GM12878 (cell line): ENCODE measurements around the gene MPC2. TPM values are rescaled to one million over a fixed set of nuclear protein-coding genes. Genes with fewer than 3 reads are reported as not detected.

Experiments
- ATAC-seq: fragments of 200-7000 bp; cut with Tn5 transposase; 3 replicates; pipeline ENCODE4 v1.9.1; 2020; ENCODE audit warnings: mild to moderate bottlenecking, moderate library complexity
- BruUV-seq: library from RNA; stranded (reverse); fragments of 400-500 nt; replicated peaks from 2 replicates; lab custom pipeline; 2021; lab: Mats Ljungman, UMichigan
- CTCF ChIA-PET: fragments of 300-600 bp; sonication (Branson Sonifier 250); formaldehyde crosslinking; extraction: SDS; loops from one replicate; lab custom pipeline; 2021; ENCODE audit warnings: inconsistent platforms; lab: Yijun Ruan, JAX
- POLR2A ChIA-PET: fragments of 350-600 bp; formaldehyde crosslinking; extraction: SDS; loops from one replicate; lab custom pipeline; 2021; ENCODE audit warnings: inconsistent platforms; lab: Charles Lee
- RAD21 ChIA-PET: fragments of 300-600 bp; sonication (Branson Sonifier 250); formaldehyde crosslinking; loops from one replicate; lab custom pipeline; 2023; ENCODE audit warnings: antibody characterized with exemption; ENCODE audit not compliant: unreplicated experiment; lab: Charles Lee
- SMC1A ChIA-PET: fragments of 300-600 bp; sonication (Branson Sonifier 250); formaldehyde crosslinking; loops from one replicate; lab custom pipeline; 2023; ENCODE audit not compliant: unreplicated experiment, uncharacterized antibody; lab: Charles Lee
- DNase-seq: peaks from one replicate; pipeline ENCODE4 v3.0.0-alpha.2; 2011; ENCODE audit warnings: low read depth, low spot score
- FAIRE-seq: peaks from 3 replicates; lab custom pipeline; 2011; peaks lifted over from hg19 to GRCh38; lab: Jason Lieb, UNC
- H2AFZ ChIP-seq: 2 replicates; pipeline ENCODE4 v1.6.0; 2011; ENCODE audit warnings: low read depth, low read length, control low read depth; ENCODE audit not compliant: control insufficient read depth
- H3K27ac ChIP-seq: 2 replicates; pipeline ENCODE4 v1.5.1; 2011; ENCODE audit warnings: control low read depth; ENCODE audit not compliant: control insufficient read depth, insufficient read depth
- H3K27me3 ChIP-seq, 2 experiments: replicated peaks in 1 of 2; 2 replicates each; pipeline versions ENCODE4 v1.6.0 to v1.6.1; 2011; ENCODE audit warnings: low read length in 1 of 2; ENCODE audit not compliant: control insufficient read depth in 2 of 2, insufficient read depth in 2 of 2
- H3K36me3 ChIP-seq, 2 experiments: 2 replicates each; pipeline ENCODE4 v1.5.1; 2011; ENCODE audit warnings: low read length in 1 of 2; ENCODE audit not compliant: control insufficient read depth in 2 of 2, insufficient read depth in 2 of 2
- H3K4me1 ChIP-seq: 2 replicates; pipeline ENCODE4 v1.6.1; 2011; ENCODE audit warnings: mild to moderate bottlenecking, low read length, moderate library complexity, mixed read lengths; ENCODE audit not compliant: control insufficient read depth, insufficient read depth
- H3K4me2 ChIP-seq: 2 replicates; pipeline ENCODE4 v1.6.0; 2011; ENCODE audit warnings: control low read depth; ENCODE audit not compliant: control insufficient read depth, insufficient read depth
- H3K4me3 ChIP-seq: fragments of 200-600 bp; sonication (generic); 2 replicates; pipeline ENCODE4 v1.5.1; 2016
- H3K79me2 ChIP-seq: 2 replicates; pipeline ENCODE4 v1.6.0; 2011; ENCODE audit warnings: low read length; ENCODE audit not compliant: control insufficient read depth, insufficient read depth
- H3K9ac ChIP-seq: 2 replicates; pipeline ENCODE4 v1.8.0; 2011; ENCODE audit warnings: low read length, control low read depth, mixed read lengths; ENCODE audit not compliant: control insufficient read depth, insufficient read depth
- H3K9me3 ChIP-seq: replicated peaks from 3 replicates; pipeline ENCODE4 v1.5.1; 2011; ENCODE audit warnings: mild to moderate bottlenecking, low read length; ENCODE audit not compliant: control insufficient read depth, insufficient read depth
- H4K20me1 ChIP-seq: 2 replicates; pipeline ENCODE4 v1.6.0; 2011; ENCODE audit not compliant: control insufficient read depth, insufficient read depth
- BCL11A ChIP-seq: IDR thresholded peaks from 2 replicates; pipeline ENCODE4 v1.6.1; 2011; ENCODE audit warnings: low read depth, low read length
- CBFB ChIP-seq: IDR thresholded peaks from 2 replicates; pipeline ENCODE4 v1.6.1; 2016; ENCODE audit warnings: antibody characterized with exemption, low read depth
- CEBPB ChIP-seq, 2 experiments: fragments of 150-350 bp in 1 of 2; IDR thresholded peaks; 2 replicates each; pipeline ENCODE4 v1.6.1; 2012 to 2014; ENCODE audit warnings: low read depth in 2 of 2, low read length in 2 of 2, borderline replicate concordance in 1 of 2, inconsistent platforms in 1 of 2
- CREM ChIP-seq: IDR thresholded peaks from 2 replicates; pipeline ENCODE4 v1.6.1; 2014; ENCODE audit warnings: antibody characterized with exemption, low read depth
- EED ChIP-seq: sonication (generic); IDR thresholded peaks from 2 replicates; pipeline ENCODE4 v1.6.1; 2016; ENCODE audit warnings: antibody characterized with exemption, low read depth
- EZH2 ChIP-seq: IDR thresholded peaks from 2 replicates; pipeline ENCODE4 v1.6.1; 2012; ENCODE audit warnings: low read depth, mild to moderate bottlenecking, control low read depth, inconsistent platforms, low read length, borderline replicate concordance; ENCODE audit not compliant: control insufficient read depth
- MXI1 ChIP-seq: fragments of 150-350 bp; IDR thresholded peaks from 2 replicates; pipeline ENCODE4 v1.6.1; 2011; ENCODE audit warnings: low read depth, mild to moderate bottlenecking, inconsistent platforms, low read length, improper control_type of control experiment
- POLR2AphosphoS5 ChIP-seq: IDR thresholded peaks from 2 replicates; pipeline ENCODE4 v1.6.1; 2011; ENCODE audit warnings: mild to moderate bottlenecking, low read length, inconsistent platforms
- RCOR1 ChIP-seq: conservative IDR thresholded peaks from 2 replicates; pipeline ENCODE4 v1.6.1; 2012; ENCODE audit warnings: low read depth, low read length, improper control_type of control experiment
- SMARCA5 ChIP-seq: fragments of 450-650 bp; IDR thresholded peaks from 2 replicates; pipeline ENCODE4 v1.6.1; 2017; ENCODE audit warnings: mild to moderate bottlenecking
- SREBF2 ChIP-seq: IDR thresholded peaks from 2 replicates; pipeline ENCODE4 v1.6.1; 2012; ENCODE audit warnings: mild to moderate bottlenecking, low read length
- SUZ12 ChIP-seq: fragments of 200-600 bp; sonication (generic); IDR thresholded peaks from one replicate; pipeline ENCODE4 v1.6.1; 2018; ENCODE audit warnings: antibody characterized with exemption, mild to moderate bottlenecking; ENCODE audit not compliant: unreplicated experiment
- ZNF207 ChIP-seq: fragments of 450-650 bp; IDR thresholded peaks from 2 replicates; pipeline ENCODE4 v1.6.1; 2014; ENCODE audit warnings: antibody characterized with exemption, mild to moderate bottlenecking, borderline replicate concordance
- ZSCAN29 ChIP-seq: fragments of 450-650 bp; IDR thresholded peaks from 2 replicates; pipeline ENCODE4 v1.6.1; 2017; ENCODE audit warnings: mild to moderate bottlenecking, moderate library complexity
- WGBS: methylation state at CpG from one replicate; pipeline ENCODE4 v1.1.6; 2016; ENCODE audit warnings: low lambda C conversion rate; ENCODE audit not compliant: insufficient replicate concordance, insufficient coverage; ENCODE audit errors: missing lambda C conversion rate; 5-methylcytosine and 5-hydroxymethylcytosine counted together
- in situ Hi-C: fragments of 300-500 bp; cut with MboI; formaldehyde crosslinking; loops from 9 replicates; pipeline ENCODE4 v1.14.3; 2018; ENCODE audit warnings: mixed read lengths
- intact Hi-C: fragments of 100-400 bp; cut with micrococcal nuclease; formaldehyde crosslinking; loops from one replicate; pipeline ENCODE4 v1.14.2; 2022; ENCODE audit not compliant: unreplicated experiment
- polyA plus RNA-seq, 11 experiments: library from polyadenylated mRNA; depleted of rRNA in 4 of 11; unstranded in 6 of 11; stranded (reverse) in 5 of 11; fragments of >200 nt; fragmentation: Nextera tagmentation in 4 of 11; fragmentation: Illumina TruSeq in 1 of 11; extraction: Ambion mirVana in 4 of 11; extraction: Trizol in 1 of 11; gene quantifications; 1 replicate in 1 of 11; 2 replicates in 10 of 11; pipeline versions ENCODE4 v1.2.1 to v1.2.3, GENCODE V29; 2011 to 2016; ENCODE audit warnings: inconsistent platforms in 2 of 11, missing spikeins in 2 of 11, low read depth in 1 of 11
- total RNA-seq, 4 experiments: library from RNA; depleted of rRNA in 3 of 4; stranded (reverse); fragments of >200 nt in 3 of 4; fragmentation: Illumina TruSeq in 1 of 4; extraction: Trizol in 1 of 4; gene quantifications; 2 replicates each; pipeline versions ENCODE4 v1.2.1 to v1.2.3, GENCODE V29; 2013 to 2021
- TF ChIP-seq, protein P1 (sequence below): fragments of 450-650 bp; formaldehyde crosslinking; IDR thresholded peaks from 2 replicates; pipeline ENCODE4 v1.5.0; 2022; ENCODE audit warnings: mild to moderate bottlenecking, missing genetic modification characterization
- TF ChIP-seq, protein P2 (sequence below): fragments of 450-650 bp; IDR thresholded peaks from 2 replicates; pipeline ENCODE4 v1.6.1; 2017; ENCODE audit warnings: borderline replicate concordance
- TF ChIP-seq, protein P3 (sequence below): fragments of 450-650 bp; formaldehyde crosslinking; IDR thresholded peaks from 2 replicates; pipeline ENCODE4 v1.4.0; 2022; ENCODE audit warnings: mild to moderate bottlenecking, moderate library complexity

Gene MPC2
- total and polyA plus RNA-seq, 10 of the 15 experiments (the other 5 are each of a cell fraction or from before 2014, with no cell fraction given), result 22.5 to 164 (median 63.3) TPM

DNA sequence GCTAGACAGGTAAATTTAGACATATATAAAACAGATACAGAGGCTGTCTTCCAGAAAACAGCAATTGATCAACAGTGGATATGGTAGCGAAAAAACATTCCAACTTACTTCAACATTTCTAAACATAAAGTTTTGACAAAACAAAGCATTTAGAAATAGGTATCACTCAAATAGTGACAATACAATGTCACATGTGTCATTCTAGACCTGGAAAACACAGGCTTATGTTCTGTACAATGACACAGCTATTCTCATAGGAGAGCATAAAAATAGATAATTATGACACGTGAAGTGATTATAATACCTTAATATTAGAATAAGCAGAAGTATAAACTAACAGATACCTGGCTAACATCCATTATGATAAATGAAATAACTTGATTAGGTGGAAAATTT is 8.4 kb downstream of the MPC2 start:
- Histone ChIP-seq H3K4me1 (peaks cover 5% of the 10 kb centered on the region; the same call in 1 of the 2 replicates), H3K9me3 (no peaks in the 10 kb centered on the region)
- FAIRE-seq, result no peak

More for the DNA sequence above, 8.4 kb downstream of the MPC2 start:
- 95% methylated on average over 2 of the region's 2 CpGs for WGBS
- no peak overlapping the region for H3K4me3 ChIP-seq
- H3K36me3 ChIP-seq, result no peaks in the 10 kb centered on the region; a peak in 1 of 4 replicates
- no peak overlapping the region for H3K9ac ChIP-seq
- in situ Hi-C loops (no loop called here), intact Hi-C loops (no loop called here)
- ChIA-PET CTCF (interaction anchor here (1.3 to 1.6 kb wide), 2 partner anchors 30 to 154 kb away, joined by 4 to 5 read pairs; no protein-coding TSS in a partner anchor), SMC1A (interaction anchor here (1.0 to 1.8 kb wide), 6 partner anchors 10 to 73 kb away, joined by 3 to 9 read pairs (median 3); partner anchors contain the start of gene ADCY10), POLR2A (interaction anchor here (1.3 to 2.2 kb wide), 3 partner anchors 8 to 213 kb away, joined by 3 to 20 read pairs (median 3); partner anchors contain the start of genes DCAF6 and MPC2), RAD21 (interaction anchor here (0.7 to 1.6 kb wide), 4 partner anchors 8 to 252 kb away, joined by 3 to 12 read pairs (median 6); partner anchors contain the start of genes DCAF6 and MPC2)
- no peak for TF ChIP-seq EED
- no peak for TF ChIP-seq CEBPB (IDR thresholded peaks at IDR 0.05; ENCODE audit: borderline replicate concordance in 1 of 2, low read depth in 2 of 2, low read length in 2 of 2)
- no peak for TF ChIP-seq CBFB
- TF ChIP-seq ZNF207, result no peak
- TF ChIP-seq, protein P1, sequence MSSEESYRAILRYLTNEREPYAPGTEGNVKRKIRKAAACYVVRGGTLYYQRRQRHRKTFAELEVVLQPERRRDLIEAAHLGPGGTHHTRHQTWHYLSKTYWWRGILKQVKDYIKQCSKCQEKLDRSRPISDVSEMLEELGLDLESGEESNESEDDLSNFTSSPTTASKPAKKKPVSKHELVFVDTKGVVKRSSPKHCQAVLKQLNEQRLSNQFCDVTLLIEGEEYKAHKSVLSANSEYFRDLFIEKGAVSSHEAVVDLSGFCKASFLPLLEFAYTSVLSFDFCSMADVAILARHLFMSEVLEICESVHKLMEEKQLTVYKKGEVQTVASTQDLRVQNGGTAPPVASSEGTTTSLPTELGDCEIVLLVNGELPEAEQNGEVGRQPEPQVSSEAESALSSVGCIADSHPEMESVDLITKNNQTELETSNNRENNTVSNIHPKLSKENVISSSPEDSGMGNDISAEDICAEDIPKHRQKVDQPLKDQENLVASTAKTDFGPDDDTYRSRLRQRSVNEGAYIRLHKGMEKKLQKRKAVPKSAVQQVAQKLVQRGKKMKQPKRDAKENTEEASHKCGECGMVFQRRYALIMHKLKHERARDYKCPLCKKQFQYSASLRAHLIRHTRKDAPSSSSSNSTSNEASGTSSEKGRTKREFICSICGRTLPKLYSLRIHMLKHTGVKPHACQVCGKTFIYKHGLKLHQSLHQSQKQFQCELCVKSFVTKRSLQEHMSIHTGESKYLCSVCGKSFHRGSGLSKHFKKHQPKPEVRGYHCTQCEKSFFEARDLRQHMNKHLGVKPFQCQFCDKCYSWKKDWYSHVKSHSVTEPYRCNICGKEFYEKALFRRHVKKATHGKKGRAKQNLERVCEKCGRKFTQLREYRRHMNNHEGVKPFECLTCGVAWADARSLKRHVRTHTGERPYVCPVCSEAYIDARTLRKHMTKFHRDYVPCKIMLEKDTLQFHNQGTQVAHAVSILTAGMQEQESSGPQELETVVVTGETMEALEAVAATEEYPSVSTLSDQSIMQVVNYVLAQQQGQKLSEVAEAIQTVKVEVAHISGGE (CRISPR knock-in tag), result no peak
- TF ChIP-seq SREBF2, result no peak
- TF ChIP-seq BCL11A, result no peak
- TF ChIP-seq EZH2, result no peak
- TF ChIP-seq, protein P2, sequence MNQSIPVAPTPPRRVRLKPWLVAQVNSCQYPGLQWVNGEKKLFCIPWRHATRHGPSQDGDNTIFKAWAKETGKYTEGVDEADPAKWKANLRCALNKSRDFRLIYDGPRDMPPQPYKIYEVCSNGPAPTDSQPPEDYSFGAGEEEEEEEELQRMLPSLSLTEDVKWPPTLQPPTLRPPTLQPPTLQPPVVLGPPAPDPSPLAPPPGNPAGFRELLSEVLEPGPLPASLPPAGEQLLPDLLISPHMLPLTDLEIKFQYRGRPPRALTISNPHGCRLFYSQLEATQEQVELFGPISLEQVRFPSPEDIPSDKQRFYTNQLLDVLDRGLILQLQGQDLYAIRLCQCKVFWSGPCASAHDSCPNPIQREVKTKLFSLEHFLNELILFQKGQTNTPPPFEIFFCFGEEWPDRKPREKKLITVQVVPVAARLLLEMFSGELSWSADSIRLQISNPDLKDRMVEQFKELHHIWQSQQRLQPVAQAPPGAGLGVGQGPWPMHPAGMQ, result no peak
- no peak for TF ChIP-seq ZSCAN29
- no peak for TF ChIP-seq CREM
- no peak for TF ChIP-seq POLR2AphosphoS5
- no peak for TF ChIP-seq RCOR1
- TF ChIP-seq SMARCA5, result no peak
- TF ChIP-seq, protein P3, sequence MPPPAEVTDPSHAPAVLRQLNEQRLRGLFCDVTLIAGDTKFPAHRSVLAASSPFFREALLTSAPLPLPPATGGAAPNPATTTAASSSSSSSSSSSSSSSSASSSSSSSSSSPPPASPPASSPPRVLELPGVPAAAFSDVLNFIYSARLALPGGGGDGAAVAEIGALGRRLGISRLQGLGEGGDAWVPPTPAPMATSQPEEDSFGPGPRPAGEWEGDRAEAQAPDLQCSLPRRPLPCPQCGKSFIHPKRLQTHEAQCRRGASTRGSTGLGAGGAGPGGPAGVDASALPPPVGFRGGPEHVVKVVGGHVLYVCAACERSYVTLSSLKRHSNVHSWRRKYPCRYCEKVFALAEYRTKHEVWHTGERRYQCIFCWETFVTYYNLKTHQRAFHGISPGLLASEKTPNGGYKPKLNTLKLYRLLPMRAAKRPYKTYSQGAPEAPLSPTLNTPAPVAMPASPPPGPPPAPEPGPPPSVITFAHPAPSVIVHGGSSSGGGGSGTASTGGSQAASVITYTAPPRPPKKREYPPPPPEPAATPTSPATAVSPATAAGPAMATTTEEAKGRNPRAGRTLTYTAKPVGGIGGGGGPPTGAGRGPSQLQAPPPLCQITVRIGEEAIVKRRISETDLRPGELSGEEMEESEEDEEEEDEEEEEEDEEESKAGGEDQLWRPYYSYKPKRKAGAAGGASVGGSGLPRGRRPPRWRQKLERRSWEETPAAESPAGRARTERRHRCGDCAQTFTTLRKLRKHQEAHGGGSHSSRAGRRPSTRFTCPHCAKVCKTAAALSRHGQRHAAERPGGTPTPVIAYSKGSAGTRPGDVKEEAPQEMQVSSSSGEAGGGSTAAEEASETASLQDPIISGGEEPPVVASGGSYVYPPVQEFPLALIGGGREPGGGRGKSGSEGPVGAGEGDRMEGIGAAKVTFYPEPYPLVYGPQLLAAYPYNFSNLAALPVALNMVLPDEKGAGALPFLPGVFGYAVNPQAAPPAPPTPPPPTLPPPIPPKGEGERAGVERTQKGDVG (CRISPR knock-in tag), result no peak
- TF ChIP-seq MXI1, result no peak
- TF ChIP-seq SUZ12, result no peak
- H3K27me3 ChIP-seq, result no peaks in the 10 kb centered on the region
- BruUV-seq, result no TSS peak
- DNase-seq (no peak), ATAC-seq (no peak)
- H3K4me2 ChIP-seq, result no peak overlapping the region
- H2AFZ ChIP-seq, result no peak overlapping the region
- peaks cover 25% of the 10 kb centered on the region for H3K79me2 ChIP-seq
- H4K20me1 ChIP-seq, result no peaks in the 10 kb centered on the region
- no peak overlapping the region for H3K27ac ChIP-seq
